ENCODE measurements around the gene AJM1.

DNA sequence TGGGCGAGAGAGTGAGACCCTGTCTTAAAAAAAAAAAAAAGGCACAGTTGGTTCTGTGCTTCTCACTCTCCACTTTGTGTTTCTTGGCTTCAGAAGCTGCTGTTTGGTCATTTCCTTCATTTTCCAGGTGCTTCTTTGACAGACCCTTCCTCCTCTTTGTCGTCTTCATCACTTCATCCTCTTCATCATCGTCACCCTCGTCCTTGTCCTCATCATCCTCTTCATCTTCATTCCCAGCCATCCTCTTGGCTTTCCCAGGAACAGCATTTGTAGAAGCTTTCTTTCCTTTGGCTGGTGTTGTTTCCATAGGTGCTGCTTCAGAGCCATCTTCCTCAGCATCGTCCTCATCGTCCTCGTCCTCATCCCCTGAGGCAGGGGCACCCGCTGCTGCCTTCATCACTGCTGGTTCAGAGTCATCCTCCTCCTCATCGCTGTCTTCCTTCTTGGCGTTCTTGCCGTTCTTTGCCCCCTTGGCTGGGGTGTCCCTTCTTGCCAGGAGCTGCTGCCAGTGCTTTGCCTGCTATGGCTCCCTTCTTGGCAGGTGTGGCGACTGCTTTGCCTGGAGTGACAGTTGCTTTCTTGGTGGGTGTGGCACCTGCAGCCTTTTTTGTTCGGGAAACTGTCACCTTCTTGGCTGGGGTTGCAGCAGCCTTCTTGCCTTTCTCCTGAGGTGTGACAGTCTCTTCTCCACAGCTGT lies 27.4 kb upstream of the AJM1 start:
- TF ChIP-seq, protein P1, sequence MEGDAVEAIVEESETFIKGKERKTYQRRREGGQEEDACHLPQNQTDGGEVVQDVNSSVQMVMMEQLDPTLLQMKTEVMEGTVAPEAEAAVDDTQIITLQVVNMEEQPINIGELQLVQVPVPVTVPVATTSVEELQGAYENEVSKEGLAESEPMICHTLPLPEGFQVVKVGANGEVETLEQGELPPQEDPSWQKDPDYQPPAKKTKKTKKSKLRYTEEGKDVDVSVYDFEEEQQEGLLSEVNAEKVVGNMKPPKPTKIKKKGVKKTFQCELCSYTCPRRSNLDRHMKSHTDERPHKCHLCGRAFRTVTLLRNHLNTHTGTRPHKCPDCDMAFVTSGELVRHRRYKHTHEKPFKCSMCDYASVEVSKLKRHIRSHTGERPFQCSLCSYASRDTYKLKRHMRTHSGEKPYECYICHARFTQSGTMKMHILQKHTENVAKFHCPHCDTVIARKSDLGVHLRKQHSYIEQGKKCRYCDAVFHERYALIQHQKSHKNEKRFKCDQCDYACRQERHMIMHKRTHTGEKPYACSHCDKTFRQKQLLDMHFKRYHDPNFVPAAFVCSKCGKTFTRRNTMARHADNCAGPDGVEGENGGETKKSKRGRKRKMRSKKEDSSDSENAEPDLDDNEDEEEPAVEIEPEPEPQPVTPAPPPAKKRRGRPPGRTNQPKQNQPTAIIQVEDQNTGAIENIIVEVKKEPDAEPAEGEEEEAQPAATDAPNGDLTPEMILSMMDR (IDR thresholded peaks at IDR 0.05), result no peak
- TF ChIP-seq POLR2A (IDR thresholded peaks at IDR 0.05) (no peak), EP300 (IDR thresholded peaks at IDR 0.05) (no peak)
